PC-3 (cell line): ENCODE measurements around the gene ACOX1.

ENCODE experiments used
- EZH2 ChIP-seq: fragments of 300-600 bp; sonication (generic); IDR thresholded peaks from one replicate; pipeline ENCODE4 v1.6.1; 2017; ENCODE audit warnings: antibody characterized with exemption, mild to moderate bottlenecking, low read length; ENCODE audit not compliant: unreplicated experiment
- EZH2phosphoT487 ChIP-seq: fragments of 300-600 bp; sonication (generic); IDR thresholded peaks from 2 replicates; pipeline ENCODE4 v1.6.1; 2018; ENCODE audit warnings: mild to moderate bottlenecking, antibody characterized with exemption, low read length, borderline replicate concordance
- TF ChIP-seq, protein P1 (sequence below): fragments of 300-600 bp; sonication (generic); conservative IDR thresholded peaks from 2 replicates; pipeline ENCODE4 v1.5.1; 2017; ENCODE audit warnings: antibody characterized with exemption, low read depth, mild to moderate bottlenecking, low read length

DNA sequence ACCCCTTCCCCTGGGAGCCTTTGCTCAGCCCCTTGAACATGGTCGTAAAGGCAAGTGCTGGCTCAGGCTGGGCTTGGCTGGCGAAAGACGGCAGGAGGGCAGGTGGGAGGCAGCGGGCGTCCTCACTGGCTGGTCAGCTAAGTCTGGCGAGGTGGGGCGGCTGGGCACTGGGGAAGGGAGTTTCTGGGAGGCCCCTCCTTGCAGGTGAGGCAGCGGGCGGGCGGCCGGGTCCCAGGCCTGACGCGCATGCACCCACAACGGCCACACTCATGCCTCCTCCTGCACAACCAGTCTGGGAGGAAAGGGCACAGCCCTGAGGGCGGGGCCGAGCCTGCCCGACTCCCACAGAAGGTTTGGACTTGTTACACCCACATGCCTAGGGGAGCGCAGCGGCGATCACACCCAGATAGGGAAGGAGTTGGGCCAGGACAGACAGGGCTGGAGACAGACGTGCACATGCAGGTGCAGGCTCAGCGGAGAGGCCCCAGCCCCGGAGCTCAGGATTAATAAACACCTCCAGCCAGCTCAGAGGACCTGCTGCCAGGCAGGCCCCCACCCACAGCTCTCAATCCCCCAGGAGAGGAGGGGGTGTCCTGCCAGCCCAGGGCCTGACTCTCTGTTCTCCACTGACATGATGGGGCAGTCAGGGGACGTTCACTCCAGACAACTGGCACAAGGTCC lies 48.3 kb upstream of the ACOX1 start, which contains the start of gene EVPL:
- TF ChIP-seq, protein P1, sequence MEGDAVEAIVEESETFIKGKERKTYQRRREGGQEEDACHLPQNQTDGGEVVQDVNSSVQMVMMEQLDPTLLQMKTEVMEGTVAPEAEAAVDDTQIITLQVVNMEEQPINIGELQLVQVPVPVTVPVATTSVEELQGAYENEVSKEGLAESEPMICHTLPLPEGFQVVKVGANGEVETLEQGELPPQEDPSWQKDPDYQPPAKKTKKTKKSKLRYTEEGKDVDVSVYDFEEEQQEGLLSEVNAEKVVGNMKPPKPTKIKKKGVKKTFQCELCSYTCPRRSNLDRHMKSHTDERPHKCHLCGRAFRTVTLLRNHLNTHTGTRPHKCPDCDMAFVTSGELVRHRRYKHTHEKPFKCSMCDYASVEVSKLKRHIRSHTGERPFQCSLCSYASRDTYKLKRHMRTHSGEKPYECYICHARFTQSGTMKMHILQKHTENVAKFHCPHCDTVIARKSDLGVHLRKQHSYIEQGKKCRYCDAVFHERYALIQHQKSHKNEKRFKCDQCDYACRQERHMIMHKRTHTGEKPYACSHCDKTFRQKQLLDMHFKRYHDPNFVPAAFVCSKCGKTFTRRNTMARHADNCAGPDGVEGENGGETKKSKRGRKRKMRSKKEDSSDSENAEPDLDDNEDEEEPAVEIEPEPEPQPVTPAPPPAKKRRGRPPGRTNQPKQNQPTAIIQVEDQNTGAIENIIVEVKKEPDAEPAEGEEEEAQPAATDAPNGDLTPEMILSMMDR, result no peak
- TF ChIP-seq EZH2 (no peak), EZH2phosphoT487 (no peak)
